Measurements from ENCODE around the gene FLNA. TPM values are rescaled to one million over a fixed set of nuclear protein-coding genes. Genes with fewer than 3 reads are reported as not detected.
"Not testable (repeated sequence)": the region's sequence is repeated elsewhere in the genome, so short reads cannot be mapped to it uniquely, and the experiment has no call there.

Gene FLNA
- polyA plus RNA-seq, 4 donors: 393 to 586 (median 423) TPM

- no peak for DNase-seq (ENCODE audit: low read depth in 4 of 4, low spot score in 3 of 4)
These were observed 14.9 kb downstream of the FLNA start for GRCh38 chrX:154359362-154360154.

DNA sequence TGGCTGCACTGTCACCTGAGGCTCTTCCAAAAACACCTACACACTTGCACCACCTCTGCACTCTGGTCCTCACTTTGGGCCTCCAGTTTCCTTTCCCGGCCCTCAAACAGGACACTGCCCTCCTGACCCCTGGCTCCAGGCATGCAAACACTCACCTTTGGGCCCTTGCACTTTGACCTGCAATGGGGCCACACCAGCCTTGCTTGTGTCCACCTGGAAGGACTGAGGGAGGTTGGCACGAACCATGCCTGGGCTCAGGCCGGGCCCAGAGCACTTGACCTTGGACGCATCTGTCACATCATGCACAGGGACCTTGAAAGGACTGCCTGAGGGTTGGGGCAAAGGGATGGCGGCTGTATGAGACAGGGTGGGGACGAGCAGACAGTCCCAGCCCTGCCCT lies 15.6 kb downstream of the FLNA start:
- DNase-seq (ENCODE audit: low read depth in 4 of 4, low spot score in 3 of 4): no peak

DNA sequence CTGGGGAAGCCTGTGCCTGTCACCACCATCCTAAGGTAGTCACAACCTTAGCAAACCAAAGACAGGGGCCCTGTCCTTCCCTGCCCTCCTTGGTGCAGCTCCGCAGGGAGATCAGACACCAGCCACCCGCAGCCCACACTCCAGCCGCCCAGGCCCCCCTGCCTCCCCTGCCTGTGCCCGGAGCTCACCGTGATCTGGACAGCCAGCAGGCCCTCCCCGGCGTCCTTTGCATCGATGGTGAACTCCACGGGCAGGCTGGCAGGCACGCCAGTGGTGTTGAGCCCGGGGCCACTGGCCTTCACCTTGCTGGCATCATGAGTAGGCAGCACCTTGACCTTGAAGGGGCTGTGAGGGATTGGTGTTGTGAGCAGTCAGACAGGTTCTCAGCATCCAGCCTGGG lies 16.4 kb downstream of the FLNA start:
- no peak for DNase-seq (ENCODE audit: low read depth in 4 of 4, low spot score in 3 of 4)

DNA sequence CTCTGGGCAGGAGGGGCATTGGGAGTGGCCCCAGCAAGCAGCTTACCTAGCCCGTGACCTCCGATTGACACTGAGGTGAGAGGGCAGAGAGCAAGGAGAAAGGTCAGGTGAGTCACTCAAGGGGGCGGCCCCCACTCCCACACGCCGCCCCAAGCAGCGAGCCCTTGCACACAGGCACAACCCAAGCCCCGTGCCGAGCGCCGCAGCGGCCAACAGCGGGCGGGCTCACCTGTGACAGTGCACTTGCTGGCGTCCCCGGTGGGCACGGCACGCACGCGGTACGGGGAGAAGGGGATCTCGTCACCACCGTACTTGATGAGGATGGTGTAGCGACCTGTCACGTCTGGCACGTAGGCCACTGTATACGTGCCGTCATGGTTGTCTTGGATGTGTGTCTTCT lies 17.2 kb downstream of the FLNA start:
- no peak for DNase-seq (ENCODE audit: low read depth in 4 of 4, low spot score in 3 of 4)

- no peak for DNase-seq (ENCODE audit: low read depth in 4 of 4, low spot score in 3 of 4)
These were observed 17.8 kb downstream of the FLNA start for GRCh38 chrX:154356596-154356995.

- no peak for DNase-seq (ENCODE audit: low read depth in 4 of 4, low spot score in 3 of 4)
These were observed 18.7 kb downstream of the FLNA start for GRCh38 chrX:154355776-154356140.

DNA sequence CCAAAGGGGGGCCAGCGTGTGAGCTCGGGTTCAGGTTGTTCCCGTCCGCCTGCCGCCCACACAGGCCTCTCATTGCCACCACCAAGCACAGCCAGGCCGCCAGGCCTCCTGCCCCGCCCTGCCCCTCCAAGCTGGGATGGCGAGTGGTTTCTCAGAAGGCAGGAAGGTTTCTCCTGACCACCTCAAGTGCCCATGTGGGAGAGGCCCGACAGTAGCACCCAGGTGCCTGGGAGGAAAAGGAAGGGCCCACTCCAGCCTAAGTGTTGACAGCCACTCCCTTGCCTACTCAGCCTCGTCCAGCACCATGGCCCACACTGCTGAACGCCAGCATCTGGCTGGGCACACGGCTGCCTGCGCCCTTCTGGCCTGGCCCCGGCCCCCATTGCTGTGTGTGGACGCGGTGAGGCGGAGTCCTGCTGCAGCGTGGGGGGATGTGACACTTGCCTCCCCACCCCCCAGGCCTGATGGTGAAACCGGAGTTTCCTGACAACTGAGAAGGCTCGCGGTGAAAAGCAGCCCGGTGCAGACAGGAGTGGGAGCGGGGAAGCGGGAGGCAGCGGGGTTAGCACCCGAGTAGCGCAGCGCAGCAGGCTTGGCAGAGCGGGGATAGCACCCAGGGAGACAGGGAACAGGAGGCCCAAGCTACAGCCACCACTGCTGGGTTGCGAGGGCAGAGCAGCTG lies 19.2 kb downstream of the FLNA start:
- DNase-seq (ENCODE audit: low read depth in 4 of 4, low spot score in 3 of 4): no peak

- no peak for DNase-seq (ENCODE audit: low read depth in 4 of 4, low spot score in 3 of 4)
These were observed 19.9 kb downstream of the FLNA start for GRCh38 chrX:154354516-154354915.

GRCh38 chrX:154354013-154354412 lies 20.4 kb downstream of the FLNA start:
- no peak for DNase-seq (ENCODE audit: low read depth in 4 of 4, low spot score in 3 of 4)

GRCh38 chrX:154353172-154353843 lies 21.1 kb downstream of the FLNA start:
- no peak for DNase-seq (ENCODE audit: low read depth in 4 of 4, low spot score in 3 of 4)

DNA sequence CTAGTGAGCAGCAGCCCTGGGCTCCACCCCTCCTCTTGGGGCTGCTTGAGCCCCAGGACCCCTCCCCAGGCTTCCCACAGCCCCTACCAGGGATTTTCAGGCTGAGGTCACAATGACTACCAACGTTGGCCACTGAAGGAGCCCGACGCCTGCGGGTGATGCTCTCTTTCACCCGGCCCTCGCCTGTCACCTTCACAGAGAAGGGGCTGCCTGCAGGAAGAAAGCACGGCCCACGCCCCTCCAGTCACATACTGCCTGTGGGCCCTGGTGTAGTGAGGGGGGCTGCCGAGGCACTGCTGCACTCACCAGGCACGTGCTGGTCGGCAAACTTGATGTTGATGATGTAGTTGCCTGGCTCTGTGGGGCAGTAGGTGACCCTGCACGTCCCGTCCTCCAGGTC lies 22.0 kb downstream of the FLNA start:
- no peak for DNase-seq (ENCODE audit: low read depth in 4 of 4, low spot score in 3 of 4)

GRCh38 chrX:154352012-154352401 lies 22.4 kb downstream of the FLNA start:
- no peak for DNase-seq (ENCODE audit: low read depth in 4 of 4, low spot score in 3 of 4)

- no peak for DNase-seq (ENCODE audit: low read depth in 4 of 4, low spot score in 3 of 4)
These were observed 23.0 kb downstream of the FLNA start for GRCh38 chrX:154351183-154352011.

- no peak for DNase-seq (ENCODE audit: low read depth in 4 of 4, low spot score in 3 of 4)
These were observed 23.8 kb downstream of the FLNA start for GRCh38 chrX:154350429-154351182.

DNA sequence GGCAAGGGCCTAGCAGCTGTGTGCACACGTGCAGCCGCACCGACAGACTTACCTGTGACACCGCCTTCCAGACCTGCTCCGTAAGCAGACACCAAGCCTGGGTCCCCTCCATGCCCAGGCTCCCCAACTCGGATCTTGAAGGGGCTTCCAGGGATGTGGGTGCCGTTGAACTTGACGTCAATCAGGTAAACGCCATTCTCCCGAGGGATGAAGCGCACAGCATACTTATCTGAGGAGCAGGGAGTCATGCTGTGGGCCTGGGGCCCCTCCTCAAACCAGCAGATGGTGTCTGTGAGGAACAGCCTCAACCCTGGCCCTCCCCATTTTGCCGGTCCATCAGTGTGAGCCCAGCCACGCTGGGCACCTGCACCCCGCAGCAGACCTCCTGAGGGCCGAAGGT lies 24.5 kb downstream of the FLNA start:
- no peak for DNase-seq (ENCODE audit: low read depth in 4 of 4, low spot score in 3 of 4)

DNA sequence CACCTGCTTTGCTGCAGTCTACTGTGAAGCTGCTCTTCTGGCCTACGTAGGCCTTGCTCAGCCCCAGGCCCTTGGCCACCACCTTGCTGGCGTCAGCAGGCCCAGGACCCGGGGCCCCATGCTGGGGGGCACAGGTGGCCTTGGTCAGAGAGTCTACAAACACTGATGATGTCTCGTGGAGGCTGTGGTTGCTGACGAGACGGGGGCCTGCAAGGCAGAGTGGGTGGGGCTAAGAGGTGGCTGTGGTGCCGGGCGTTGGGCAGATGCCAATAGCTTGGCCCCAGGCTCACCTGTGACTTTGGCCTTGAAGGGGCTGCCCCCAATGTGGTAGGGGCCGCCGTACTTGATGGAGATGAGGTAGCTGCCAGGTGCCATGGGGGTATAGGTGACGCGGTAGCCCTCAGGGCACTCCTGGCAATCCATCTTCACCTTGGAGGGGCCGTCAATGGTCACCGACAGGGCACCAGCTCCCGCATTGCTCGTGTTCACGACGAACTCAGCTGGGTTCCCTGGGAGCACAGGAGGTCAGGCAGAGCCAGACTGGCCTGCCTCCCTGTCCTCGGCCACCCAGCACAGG lies 25.0 kb downstream of the FLNA start:
- no peak for DNase-seq (ENCODE audit: low read depth in 4 of 4, low spot score in 3 of 4)

DNA sequence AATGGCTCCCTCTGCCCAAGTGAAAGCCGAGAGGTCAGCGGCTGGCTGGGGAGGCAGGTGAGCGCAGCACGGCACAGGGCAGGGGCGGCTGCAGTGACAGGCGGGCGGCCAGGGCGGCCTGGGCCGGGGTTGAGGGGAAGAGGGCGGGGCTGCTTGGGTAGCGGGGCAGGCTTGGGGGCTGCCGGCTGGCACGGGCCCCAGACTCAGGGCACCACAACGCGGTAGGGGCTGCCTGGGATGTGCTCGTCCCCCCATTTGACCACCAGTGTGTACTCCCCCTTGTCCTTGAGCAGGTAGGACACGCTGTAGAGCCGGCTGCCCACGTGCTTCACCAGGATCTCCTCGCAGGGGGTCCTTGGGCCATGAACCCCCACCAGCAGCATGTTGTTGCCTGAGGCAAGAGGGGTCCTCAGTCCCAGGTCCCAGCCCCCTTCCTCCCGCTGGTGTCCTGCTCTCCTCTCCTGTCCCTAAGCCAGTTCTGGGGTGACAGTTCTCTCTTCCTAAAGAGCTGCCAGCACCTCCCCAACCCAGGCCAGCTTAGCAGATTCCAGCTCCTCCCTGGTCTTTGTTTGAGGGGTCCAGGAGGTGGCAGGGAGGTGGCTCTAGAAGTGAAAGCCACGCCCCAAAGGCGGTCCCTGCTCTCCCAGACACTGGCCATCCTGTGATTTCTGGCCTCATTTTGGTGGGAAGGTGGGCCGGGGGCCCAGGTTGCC lies 25.6 kb downstream of the FLNA start:
- no peak for DNase-seq (ENCODE audit: low read depth in 4 of 4, low spot score in 3 of 4)

- DNase-seq (ENCODE audit: low read depth in 4 of 4, low spot score in 3 of 4): no peak
These were observed 26.3 kb downstream of the FLNA start for GRCh38 chrX:154348114-154348531.

GRCh38 chrX:154343620-154344019 lies 30.8 kb downstream of the FLNA start:
- not testable (repeated sequence) for DNase-seq (ENCODE audit: low read depth in 4 of 4, low spot score in 3 of 4)
